ENCODE results near the gene NSD1. TPM values are rescaled to one million over a fixed set of nuclear protein-coding genes. Genes with fewer than 3 reads are reported as not detected.

NSD1 gene
- total RNA-seq, 4 donors from 2014 or later = 24.0 to 39.5 (median 32.2) TPM

DNA sequence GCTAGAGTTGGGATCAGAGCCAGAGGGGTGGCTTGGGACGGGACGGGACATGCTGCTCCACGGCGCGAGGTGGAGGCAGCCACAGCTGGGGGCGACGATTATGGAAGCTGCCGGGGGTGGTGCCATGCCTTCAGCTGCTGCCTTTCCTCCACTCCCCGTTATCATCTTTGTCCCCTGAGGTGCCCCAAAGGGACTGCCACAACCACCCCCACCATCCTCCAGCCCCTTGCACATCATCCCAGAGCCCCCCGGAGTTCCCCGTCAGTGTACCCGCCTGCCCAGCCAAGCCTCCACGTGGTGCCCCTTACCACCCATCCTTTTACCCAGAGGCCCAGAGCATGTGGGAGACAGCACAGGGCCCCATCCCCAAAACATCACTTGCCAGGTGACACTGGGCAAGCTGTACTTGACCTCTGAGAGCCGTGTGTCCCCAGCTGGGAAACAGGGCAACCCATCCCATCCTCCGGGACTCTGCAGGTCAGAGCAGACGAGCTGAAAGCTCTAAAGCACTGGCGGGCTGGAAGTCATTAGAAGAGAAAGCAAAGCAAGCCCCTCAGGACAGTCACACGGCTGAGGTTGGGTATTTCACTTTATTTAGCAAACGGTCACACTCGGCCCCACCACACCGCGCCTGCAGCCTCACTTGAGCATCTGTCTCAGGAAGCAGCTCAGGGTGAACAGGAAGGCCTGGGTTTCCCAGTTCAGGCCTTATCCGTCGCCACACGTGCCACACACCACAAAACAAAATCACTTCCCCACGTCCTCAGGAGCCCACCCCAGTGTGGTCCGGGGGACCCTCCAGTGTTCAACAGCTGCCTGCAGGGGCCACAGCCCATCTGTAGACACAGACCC lies 197.6 kb downstream of the NSD1 start:
- peaks cover 32 to 93% (median 54%) of the 10 kb centered on the region in 3 donors for H3K36me3 ChIP-seq

DNA sequence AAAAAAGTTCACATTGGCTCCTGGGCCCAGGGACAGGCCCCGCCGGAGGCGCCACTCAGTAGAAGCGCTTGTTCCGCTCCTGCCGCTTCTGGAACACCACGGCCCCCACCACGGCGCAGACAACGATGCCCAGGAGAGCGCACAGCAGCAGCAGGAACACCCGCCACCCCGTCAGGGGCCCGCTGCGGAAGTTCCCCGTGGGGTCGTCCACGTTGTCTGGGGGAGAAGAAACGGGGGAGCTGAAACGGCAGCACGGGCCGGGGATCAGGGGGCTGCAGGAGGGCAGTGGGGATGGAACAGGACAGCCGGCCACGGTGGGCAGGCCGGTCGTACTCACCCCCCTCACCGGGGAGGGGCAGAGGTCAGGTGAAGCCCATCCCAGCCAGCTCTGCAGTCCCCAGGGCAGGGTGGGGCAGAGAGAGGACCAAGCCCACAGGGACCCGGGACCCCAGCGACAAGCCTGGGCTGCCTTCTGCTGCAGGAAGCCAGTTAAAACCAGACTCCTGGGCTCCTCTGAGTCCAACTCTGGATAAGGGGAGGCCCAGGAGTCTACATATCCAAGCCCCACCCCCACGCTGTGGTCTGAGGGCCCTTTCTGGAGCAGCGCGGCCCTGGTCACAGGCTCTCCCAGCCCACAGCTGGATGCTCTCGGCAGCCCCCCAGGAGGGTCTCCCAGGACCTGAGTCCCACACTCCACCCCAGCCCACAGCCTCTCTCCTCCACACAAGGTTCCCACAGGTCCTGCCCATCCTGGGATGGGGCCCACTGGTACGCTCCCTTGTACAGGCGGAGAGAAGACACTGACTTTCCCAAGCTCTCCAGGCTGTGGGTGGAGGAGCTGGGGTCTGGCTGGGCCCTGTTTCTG lies 198.7 kb downstream of the NSD1 start:
- intact Hi-C loops (cut with DNase I) = no loop called here

More for the DNA sequence above, 197.6 kb downstream of the NSD1 start:
- Histone ChIP-seq H3K27me3 (no peaks in the 10 kb centered on the region), H3K27ac (no peak overlapping the region), H3K4me1 (peaks cover 0 to 11% (median 4%) of the 10 kb centered on the region in 3 donors), H3K9me3 (no peaks in the 10 kb centered on the region), H3K4me3 (no peak overlapping the region)
- intact Hi-C loops (cut with DNase I) = no loop called here
- WGBS, 2 donors = 71 to 74% methylated on average over 9 to 12 of the region's 27 CpGs
- no peak for DNase-seq
- TF ChIP-seq, protein P1, sequence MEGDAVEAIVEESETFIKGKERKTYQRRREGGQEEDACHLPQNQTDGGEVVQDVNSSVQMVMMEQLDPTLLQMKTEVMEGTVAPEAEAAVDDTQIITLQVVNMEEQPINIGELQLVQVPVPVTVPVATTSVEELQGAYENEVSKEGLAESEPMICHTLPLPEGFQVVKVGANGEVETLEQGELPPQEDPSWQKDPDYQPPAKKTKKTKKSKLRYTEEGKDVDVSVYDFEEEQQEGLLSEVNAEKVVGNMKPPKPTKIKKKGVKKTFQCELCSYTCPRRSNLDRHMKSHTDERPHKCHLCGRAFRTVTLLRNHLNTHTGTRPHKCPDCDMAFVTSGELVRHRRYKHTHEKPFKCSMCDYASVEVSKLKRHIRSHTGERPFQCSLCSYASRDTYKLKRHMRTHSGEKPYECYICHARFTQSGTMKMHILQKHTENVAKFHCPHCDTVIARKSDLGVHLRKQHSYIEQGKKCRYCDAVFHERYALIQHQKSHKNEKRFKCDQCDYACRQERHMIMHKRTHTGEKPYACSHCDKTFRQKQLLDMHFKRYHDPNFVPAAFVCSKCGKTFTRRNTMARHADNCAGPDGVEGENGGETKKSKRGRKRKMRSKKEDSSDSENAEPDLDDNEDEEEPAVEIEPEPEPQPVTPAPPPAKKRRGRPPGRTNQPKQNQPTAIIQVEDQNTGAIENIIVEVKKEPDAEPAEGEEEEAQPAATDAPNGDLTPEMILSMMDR (IDR thresholded peaks at IDR 0.05) = no peak
- no peak for TF ChIP-seq POLR2A (IDR thresholded peaks at IDR 0.05)

DNA sequence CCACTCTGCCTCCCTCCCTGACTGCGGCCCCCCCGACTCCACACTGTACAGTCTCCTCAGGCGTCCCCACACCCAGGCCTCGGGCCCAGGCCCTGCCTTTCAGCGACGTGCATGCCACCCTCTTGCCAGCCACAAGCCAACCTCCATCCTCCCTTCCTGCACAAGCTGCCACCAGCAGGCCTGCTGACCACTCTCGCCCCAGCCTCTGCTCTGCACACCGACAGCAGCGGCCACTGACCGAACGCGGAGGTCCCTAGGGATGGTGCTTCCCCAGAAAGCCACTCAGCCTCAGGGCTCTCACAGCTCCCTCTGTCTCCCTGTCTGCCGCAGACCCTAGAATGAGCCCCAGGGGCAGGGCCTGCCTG lies 199.3 kb downstream of the NSD1 start:
- DNase-seq = no peak
- intact Hi-C loops (cut with DNase I) = no loop called here
- H3K36me3 ChIP-seq = peaks cover 49 to 100% (median 71%) of the 10 kb centered on the region in 3 donors
- H3K9me3 ChIP-seq = no peaks in the 10 kb centered on the region
- H3K4me1 ChIP-seq = peaks cover 0 to 7% (median 4%) of the 10 kb centered on the region in 3 donors
- no peak for TF ChIP-seq POLR2A (IDR thresholded peaks at IDR 0.05)
- no peak overlapping the region for H3K4me3 ChIP-seq
- no peaks in the 10 kb centered on the region for H3K27me3 ChIP-seq
- no peak overlapping the region for H3K27ac ChIP-seq
- WGBS, 2 donors = 90% methylated on average over 4 to 7 of the region's 13 CpGs

More for the DNA sequence above, 198.7 kb downstream of the NSD1 start:
- peaks cover 0 to 11% (median 4%) of the 10 kb centered on the region in 3 donors for H3K4me1 ChIP-seq
- no peak overlapping the region for H3K27ac ChIP-seq
- H3K27me3 ChIP-seq = no peaks in the 10 kb centered on the region
- H3K36me3 ChIP-seq = peaks cover 43 to 100% (median 65%) of the 10 kb centered on the region in 3 donors
- H3K9me3 ChIP-seq = no peaks in the 10 kb centered on the region
- no peak for TF ChIP-seq POLR2A (IDR thresholded peaks at IDR 0.05)
- 82 to 90% methylated on average over 16 to 25 of the region's 35 CpGs for WGBS, 2 donors
- H3K4me3 ChIP-seq = no peak overlapping the region
- DNase-seq = no peak

DNA sequence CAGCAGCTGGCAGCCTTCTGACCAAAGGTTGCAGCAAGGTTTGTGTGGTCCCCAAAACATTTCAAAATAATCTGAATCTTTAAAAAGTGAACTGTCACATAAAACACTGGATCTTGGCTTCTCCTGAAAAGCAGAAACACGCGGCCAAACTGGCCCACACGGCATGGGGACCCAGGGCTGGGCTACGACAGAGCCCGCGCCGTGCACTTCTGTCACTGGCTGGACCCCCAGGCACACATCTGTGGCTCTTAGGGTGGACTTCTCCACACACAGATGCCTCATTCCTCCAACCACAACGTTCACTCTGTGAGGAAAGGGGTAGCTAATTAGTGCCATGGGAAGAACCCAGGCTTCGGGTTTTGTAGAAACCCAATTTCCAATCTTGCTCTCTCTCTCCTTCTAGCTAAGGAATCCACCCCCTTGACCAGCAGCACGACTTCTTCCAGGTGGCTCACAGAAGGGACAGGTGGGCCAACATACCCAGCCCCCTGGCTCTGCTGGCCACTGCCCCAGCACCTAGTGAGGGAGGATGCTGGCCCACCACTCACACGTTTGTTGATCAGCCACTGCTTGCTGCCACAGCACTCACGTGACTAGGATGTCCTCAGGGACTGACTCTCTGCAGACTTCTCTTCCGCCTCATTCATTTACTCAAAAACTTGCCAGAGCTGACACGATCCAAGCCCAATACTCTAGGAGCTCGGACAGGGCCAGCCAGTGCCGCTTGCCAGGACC lies 200.0 kb downstream of the NSD1 start:
- H3K4me1 ChIP-seq = no peaks in the 10 kb centered on the region
- no peak overlapping the region for H3K4me3 ChIP-seq
- intact Hi-C loops (cut with DNase I) = no loop called here
- H3K36me3 ChIP-seq = peaks cover 55 to 100% (median 75%) of the 10 kb centered on the region in 3 donors
- no peaks in the 10 kb centered on the region for H3K27me3 ChIP-seq
- no peaks in the 10 kb centered on the region for H3K9me3 ChIP-seq
- no peak for DNase-seq
- WGBS, 2 donors = 86 to 91% methylated on average over 11 to 14 of the region's 16 CpGs
- H3K27ac ChIP-seq = no peak overlapping the region
- no peak for TF ChIP-seq POLR2A (IDR thresholded peaks at IDR 0.05)
- TF ChIP-seq, protein P1 (IDR thresholded peaks at IDR 0.05) = no peak

- H3K27ac ChIP-seq = no peak overlapping the region
- H3K4me3 ChIP-seq = no peak overlapping the region
- TF ChIP-seq, protein P1 (IDR thresholded peaks at IDR 0.05) = no peak
- TF ChIP-seq POLR2A (IDR thresholded peaks at IDR 0.05) = no peak
- no peaks in the 10 kb centered on the region for H3K9me3 ChIP-seq
- H3K27me3 ChIP-seq = no peaks in the 10 kb centered on the region
- peaks cover 0 to 5% (median 0%) of the 10 kb centered on the region in 3 donors for H3K4me1 ChIP-seq
- no peak for DNase-seq
- intact Hi-C loops (cut with DNase I) = no loop called here
- WGBS, 2 donors = 60 to 78% methylated on average over 1 to 4 of the region's 15 CpGs
- peaks cover 55 to 100% (median 75%) of the 10 kb centered on the region in 3 donors for H3K36me3 ChIP-seq
These were observed 200.6 kb downstream of the NSD1 start for GRCh38 chr5:177334155-177334551.

Measured in esophagus squamous epithelium (tissue), 5 donors.